ENCODE results near the gene LBX2.

DNA sequence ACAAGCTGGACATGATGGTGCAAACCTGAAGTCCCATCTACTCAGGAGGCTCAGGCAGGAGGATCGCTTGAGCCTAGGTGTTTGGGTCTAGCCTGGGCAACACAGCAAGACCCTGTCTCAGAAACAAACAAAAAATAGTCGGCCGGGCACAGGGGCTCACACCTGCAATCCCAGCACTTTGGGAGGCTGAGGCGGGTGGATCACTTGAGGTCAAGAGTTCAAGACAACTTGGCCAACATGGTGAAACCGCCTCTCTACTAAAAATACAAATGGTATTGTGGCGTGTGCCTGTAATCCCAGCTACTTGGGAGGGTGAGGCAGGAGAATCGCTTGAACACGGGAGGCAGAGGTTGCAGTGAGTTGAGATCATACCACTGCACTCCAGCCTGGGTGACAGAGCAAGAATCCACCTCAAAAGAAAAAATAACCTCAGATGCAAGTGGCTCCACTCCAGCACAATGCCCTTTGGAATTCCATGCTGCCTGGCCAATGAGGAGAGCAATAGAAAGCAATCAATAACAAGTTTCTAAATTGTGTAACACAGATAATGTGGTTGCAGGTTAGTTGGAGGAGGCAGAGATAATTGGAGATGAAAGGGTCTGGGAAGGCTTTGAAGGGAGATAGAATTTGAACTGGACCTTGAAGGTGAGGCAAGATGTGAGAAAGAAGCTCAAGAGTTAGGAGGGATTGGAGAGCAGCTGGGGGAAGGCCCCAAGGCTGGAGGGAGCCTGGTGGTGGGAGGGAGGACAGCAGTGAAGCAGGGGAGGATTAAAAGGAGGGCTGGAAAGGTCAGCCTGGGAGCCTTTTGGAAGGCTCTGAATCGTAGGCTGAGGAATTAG, 10.5 kb downstream of the LBX2 start:
- TF ChIP-seq, protein P1, sequence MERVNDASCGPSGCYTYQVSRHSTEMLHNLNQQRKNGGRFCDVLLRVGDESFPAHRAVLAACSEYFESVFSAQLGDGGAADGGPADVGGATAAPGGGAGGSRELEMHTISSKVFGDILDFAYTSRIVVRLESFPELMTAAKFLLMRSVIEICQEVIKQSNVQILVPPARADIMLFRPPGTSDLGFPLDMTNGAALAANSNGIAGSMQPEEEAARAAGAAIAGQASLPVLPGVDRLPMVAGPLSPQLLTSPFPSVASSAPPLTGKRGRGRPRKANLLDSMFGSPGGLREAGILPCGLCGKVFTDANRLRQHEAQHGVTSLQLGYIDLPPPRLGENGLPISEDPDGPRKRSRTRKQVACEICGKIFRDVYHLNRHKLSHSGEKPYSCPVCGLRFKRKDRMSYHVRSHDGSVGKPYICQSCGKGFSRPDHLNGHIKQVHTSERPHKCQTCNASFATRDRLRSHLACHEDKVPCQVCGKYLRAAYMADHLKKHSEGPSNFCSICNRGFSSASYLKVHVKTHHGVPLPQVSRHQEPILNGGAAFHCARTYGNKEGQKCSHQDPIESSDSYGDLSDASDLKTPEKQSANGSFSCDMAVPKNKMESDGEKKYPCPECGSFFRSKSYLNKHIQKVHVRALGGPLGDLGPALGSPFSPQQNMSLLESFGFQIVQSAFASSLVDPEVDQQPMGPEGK (CRISPR knock-in tag; IDR thresholded peaks at IDR 0.05; ENCODE audit: borderline replicate concordance) = no peak
- TF ChIP-seq, protein P2, sequence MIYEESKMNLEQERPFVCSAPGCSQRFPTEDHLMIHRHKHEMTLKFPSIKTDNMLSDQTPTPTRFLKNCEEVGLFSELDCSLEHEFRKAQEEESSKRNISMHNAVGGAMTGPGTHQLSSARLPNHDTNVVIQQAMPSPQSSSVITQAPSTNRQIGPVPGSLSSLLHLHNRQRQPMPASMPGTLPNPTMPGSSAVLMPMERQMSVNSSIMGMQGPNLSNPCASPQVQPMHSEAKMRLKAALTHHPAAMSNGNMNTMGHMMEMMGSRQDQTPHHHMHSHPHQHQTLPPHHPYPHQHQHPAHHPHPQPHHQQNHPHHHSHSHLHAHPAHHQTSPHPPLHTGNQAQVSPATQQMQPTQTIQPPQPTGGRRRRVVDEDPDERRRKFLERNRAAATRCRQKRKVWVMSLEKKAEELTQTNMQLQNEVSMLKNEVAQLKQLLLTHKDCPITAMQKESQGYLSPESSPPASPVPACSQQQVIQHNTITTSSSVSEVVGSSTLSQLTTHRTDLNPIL (CRISPR knock-in tag; IDR thresholded peaks at IDR 0.05; ENCODE audit: low read depth) = no peak
- TF ChIP-seq, protein P3, sequence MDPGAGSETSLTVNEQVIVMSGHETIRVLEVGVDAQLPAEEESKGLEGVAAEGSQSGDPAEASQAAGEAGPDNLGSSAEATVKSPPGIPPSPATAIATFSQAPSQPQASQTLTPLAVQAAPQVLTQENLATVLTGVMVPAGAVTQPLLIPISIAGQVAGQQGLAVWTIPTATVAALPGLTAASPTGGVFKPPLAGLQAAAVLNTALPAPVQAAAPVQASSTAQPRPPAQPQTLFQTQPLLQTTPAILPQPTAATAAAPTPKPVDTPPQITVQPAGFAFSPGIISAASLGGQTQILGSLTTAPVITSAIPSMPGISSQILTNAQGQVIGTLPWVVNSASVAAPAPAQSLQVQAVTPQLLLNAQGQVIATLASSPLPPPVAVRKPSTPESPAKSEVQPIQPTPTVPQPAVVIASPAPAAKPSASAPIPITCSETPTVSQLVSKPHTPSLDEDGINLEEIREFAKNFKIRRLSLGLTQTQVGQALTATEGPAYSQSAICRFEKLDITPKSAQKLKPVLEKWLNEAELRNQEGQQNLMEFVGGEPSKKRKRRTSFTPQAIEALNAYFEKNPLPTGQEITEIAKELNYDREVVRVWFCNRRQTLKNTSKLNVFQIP (CRISPR knock-in tag; IDR thresholded peaks at IDR 0.05; ENCODE audit: borderline replicate concordance, low read depth) = no peak
- TF ChIP-seq TOX (CRISPR knock-in tag; IDR thresholded peaks at IDR 0.05; ENCODE audit: borderline replicate concordance) (no peak), ISL1 (CRISPR knock-in tag; IDR thresholded peaks at IDR 0.05) (no peak), OSR1 (CRISPR knock-in tag; IDR thresholded peaks at IDR 0.05) (no peak), PPARA (CRISPR knock-in tag; IDR thresholded peaks at IDR 0.05; ENCODE audit: borderline replicate concordance) (no peak), BACH2 (CRISPR knock-in tag; IDR thresholded peaks at IDR 0.05; ENCODE audit: borderline replicate concordance) (no peak)
- TF ChIP-seq, protein P4, sequence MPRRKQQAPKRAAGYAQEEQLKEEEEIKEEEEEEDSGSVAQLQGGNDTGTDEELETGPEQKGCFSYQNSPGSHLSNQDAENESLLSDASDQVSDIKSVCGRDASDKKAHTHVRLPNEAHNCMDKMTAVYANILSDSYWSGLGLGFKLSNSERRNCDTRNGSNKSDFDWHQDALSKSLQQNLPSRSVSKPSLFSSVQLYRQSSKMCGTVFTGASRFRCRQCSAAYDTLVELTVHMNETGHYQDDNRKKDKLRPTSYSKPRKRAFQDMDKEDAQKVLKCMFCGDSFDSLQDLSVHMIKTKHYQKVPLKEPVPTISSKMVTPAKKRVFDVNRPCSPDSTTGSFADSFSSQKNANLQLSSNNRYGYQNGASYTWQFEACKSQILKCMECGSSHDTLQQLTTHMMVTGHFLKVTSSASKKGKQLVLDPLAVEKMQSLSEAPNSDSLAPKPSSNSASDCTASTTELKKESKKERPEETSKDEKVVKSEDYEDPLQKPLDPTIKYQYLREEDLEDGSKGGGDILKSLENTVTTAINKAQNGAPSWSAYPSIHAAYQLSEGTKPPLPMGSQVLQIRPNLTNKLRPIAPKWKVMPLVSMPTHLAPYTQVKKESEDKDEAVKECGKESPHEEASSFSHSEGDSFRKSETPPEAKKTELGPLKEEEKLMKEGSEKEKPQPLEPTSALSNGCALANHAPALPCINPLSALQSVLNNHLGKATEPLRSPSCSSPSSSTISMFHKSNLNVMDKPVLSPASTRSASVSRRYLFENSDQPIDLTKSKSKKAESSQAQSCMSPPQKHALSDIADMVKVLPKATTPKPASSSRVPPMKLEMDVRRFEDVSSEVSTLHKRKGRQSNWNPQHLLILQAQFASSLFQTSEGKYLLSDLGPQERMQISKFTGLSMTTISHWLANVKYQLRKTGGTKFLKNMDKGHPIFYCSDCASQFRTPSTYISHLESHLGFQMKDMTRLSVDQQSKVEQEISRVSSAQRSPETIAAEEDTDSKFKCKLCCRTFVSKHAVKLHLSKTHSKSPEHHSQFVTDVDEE (CRISPR knock-in tag; IDR thresholded peaks at IDR 0.05) = no peak
